ENCODE results near the gene FUOM. TPM values are rescaled to one million over a fixed set of nuclear protein-coding genes. Genes with fewer than 3 reads are reported as not detected.

FUOM gene
- total RNA-seq, 2 donors from 2014 or later, result 14.9 to 17.1 TPM

DNA sequence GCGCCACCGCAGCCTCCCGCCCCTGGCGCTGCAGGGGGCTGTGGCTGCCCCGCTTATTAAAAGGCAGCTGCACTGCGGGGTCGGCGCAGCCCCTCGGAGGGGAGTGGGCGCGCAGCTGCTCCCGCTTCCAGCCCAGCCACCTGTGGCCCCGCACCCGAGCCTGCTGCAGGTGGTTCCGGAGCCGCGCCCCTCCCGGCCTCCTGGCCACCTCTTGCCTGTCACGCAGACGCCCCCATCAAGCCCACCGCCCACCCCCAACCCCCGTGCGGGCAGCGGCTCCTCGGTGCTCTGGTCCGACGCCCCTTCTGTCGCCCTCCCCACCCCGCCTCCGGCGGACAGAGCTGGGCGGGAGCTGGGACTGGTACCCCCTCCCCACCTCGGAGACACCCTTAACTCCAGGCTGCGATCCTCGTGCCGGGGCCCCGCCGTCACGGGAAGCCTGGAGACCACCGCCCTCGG is 21.7 kb downstream of the FUOM start:
- Mint-ChIP-seq H3K36me3 (ENCODE audit: insufficient read depth in 2 of 2) (no peaks in the 10 kb centered on the region), H3K4me1 (ENCODE audit: low read depth) (peaks cover 7% of the 10 kb centered on the region), H3K27me3 (ENCODE audit: low read depth) (peaks cover 35% of the 10 kb centered on the region), H3K4me3 (no peak overlapping the region), H3K27ac (no peak overlapping the region), H3K9me3 (no peaks in the 10 kb centered on the region)
- no peak for DNase-seq
- ATAC-seq (replicated peaks in 1 of 2), result peak in 1 of 2 donors; percentile 6

DNA sequence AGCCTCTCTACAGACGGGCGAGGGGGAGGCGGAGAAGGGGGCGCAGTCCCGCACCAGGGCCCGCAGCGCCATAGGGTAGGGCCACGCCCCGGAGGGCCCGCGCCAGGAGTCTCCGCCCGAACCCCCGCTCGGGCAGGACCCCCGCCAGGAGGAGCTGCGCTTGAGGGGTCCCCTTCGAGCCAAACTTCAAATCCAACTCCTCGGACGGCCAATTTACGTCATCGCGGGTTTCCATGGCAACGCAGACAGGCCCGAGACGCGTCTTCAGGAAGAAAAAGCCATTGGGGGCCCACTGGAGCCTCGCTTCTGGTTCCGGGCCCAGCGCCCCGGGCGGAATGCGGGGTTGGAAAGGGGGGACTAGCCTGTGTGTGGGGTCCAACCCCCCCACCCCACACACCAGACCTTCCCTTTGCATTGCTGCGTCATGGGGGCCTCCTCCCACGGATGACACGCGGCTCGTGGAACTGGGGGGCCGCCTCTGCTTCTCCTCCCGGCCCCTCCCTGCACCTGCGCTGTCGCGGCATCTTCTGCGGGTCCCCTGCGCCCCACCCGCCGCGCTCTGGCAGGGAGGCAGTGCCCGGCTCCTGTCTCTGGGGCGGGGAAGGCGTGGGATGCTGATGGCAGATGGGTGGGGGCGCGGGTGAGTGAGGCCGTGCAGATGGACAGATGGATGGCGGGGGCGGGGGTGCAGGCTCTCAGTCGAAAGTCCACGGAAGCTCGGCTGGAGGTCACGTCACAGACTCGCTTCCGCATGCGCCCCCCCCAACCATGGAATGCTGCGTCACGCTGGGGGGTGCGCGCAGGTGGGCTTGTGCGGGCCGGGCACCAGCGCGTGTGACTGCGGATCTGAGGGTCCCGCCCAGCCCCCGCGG is 22.3 kb downstream of the FUOM start:
- H3K27ac Mint-ChIP-seq, result no peak overlapping the region
- H3K9me3 Mint-ChIP-seq, result no peaks in the 10 kb centered on the region
- peaks cover 7% of the 10 kb centered on the region for H3K4me1 Mint-ChIP-seq (ENCODE audit: low read depth)
- no peaks in the 10 kb centered on the region for H3K36me3 Mint-ChIP-seq (ENCODE audit: insufficient read depth in 2 of 2)
- ATAC-seq (replicated peaks in 1 of 2) (peak; percentile 47 to 60), DNase-seq (peak; percentile 67 to 71)
- peaks cover 40% of the 10 kb centered on the region for H3K27me3 Mint-ChIP-seq (ENCODE audit: low read depth)
- H3K4me3 Mint-ChIP-seq, result peak overlapping the region; percentile 17 to 67

- DNase-seq (peak; percentile 30 to 36), ATAC-seq (replicated peaks in 1 of 2) (peak; percentile 49 to 53)
- Mint-ChIP-seq H3K36me3 (ENCODE audit: insufficient read depth in 2 of 2) (no peaks in the 10 kb centered on the region), H3K4me1 (ENCODE audit: low read depth) (peaks cover 11% of the 10 kb centered on the region), H3K9me3 (no peaks in the 10 kb centered on the region), H3K27ac (no peak overlapping the region), H3K27me3 (ENCODE audit: low read depth) (peaks cover 45% of the 10 kb centered on the region), H3K4me3 (peak overlapping the region; percentile 70 to 82)
Observed at GRCh38 chr10:133334503-133335245, 23.1 kb downstream of the FUOM start.

DNA sequence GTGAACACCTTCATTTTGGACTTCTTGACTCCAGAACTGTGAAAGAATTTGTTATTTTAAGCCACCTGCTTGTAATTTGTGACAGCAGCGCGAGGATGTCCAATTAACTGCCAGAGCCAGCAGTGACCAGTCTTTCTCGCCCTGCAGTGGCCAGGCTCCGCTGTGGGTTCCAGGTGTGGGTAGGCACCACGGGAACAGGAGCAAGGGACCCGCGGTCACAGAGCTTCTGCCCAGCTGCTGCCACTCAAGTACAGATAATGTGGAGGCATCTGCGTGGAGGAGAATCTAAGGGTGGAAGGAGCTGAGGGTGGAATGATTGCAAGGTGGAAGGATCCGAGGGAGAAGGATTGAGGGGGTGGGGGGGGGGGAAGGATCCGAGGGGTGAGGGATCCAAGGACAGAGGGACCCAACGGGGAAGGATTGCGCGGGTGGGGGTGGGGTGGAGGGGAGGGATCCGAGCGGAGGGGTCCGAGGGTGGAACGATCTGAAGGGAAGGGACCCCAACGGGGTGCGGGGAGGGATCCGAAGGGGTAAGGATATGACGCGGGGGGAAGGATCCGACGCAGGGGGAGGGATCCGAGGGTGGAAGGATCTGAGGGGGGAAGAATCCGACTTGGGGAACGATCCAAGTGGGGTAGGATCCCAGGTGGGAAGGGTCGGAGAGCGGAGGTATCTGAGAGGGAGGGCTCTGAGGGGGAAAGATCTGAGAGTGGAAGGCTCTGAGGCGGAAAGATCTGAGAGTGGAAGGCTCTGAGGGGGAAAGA is 24.7 kb downstream of the FUOM start:
- no peak overlapping the region for H3K4me3 Mint-ChIP-seq
- no peak overlapping the region for H3K27ac Mint-ChIP-seq
- no peaks in the 10 kb centered on the region for H3K36me3 Mint-ChIP-seq (ENCODE audit: insufficient read depth in 2 of 2)
- H3K9me3 Mint-ChIP-seq, result no peaks in the 10 kb centered on the region
- peaks cover 11% of the 10 kb centered on the region for H3K4me1 Mint-ChIP-seq (ENCODE audit: low read depth)
- DNase-seq (no peak), ATAC-seq (replicated peaks in 1 of 2) (no peak)
- H3K27me3 Mint-ChIP-seq (ENCODE audit: low read depth), result peaks cover 54% of the 10 kb centered on the region

DNA sequence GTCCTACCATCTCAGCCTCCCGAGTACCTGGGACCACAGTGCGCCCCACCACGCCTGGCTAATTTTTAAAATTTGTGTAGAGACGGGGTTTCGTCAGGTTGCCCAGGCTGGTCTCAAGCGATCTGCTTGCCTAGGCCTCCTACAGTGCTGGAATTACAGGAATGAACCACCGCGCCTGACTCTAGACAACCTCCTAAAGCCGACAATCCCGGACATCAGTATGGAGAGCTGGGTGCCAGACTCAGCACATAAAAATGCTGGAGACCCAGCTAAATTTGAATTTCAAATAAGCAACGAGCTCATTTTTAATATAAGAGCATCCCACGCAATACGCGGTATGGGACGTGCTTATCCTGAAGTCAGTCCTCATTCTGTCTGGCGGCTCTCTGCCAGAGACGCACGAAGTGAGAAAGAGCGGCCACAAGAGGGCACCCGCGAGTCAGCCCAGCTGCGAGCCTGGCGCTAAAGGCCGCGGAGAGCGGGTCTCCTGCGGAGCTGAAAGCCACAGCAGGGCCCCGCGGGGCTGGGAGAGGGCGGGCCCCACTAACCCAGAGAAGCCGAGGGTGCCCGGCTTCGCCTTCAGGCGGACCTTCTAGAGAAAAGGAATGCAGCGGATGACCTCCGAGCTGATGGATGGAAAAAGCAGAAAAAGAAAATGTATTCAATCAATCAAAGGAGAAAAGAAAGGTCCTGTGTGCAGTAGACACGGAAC is 28.2 kb downstream of the FUOM start:
- peaks cover 63% of the 10 kb centered on the region for H3K27me3 Mint-ChIP-seq (ENCODE audit: low read depth)
- ATAC-seq (replicated peaks in 1 of 2), result peak; percentile 89 to 90
- peak; percentile 89 to 90 for DNase-seq
- no peak overlapping the region for H3K27ac Mint-ChIP-seq
- H3K4me1 Mint-ChIP-seq (ENCODE audit: low read depth), result peaks cover 6% of the 10 kb centered on the region
- peak overlapping the region; percentile 85 to 94 for H3K4me3 Mint-ChIP-seq
- no peaks in the 10 kb centered on the region for H3K36me3 Mint-ChIP-seq (ENCODE audit: insufficient read depth in 2 of 2)
- H3K9me3 Mint-ChIP-seq, result no peaks in the 10 kb centered on the region

- Mint-ChIP-seq H3K27me3 (ENCODE audit: low read depth) (peaks cover 57% of the 10 kb centered on the region), H3K36me3 (ENCODE audit: insufficient read depth in 2 of 2) (no peaks in the 10 kb centered on the region)
Observed at GRCh38 chr10:133328358-133329343, 29.2 kb downstream of the FUOM start.

GRCh38 chr10:133327651-133328357 is 30.0 kb downstream of the FUOM start:
- Mint-ChIP-seq H3K4me1 (ENCODE audit: low read depth) (peaks cover 5% of the 10 kb centered on the region), H3K9me3 (no peaks in the 10 kb centered on the region), H3K36me3 (ENCODE audit: insufficient read depth in 2 of 2) (no peaks in the 10 kb centered on the region), H3K27me3 (ENCODE audit: low read depth) (peaks cover 48% of the 10 kb centered on the region), H3K27ac (no peak overlapping the region), H3K4me3 (no peak overlapping the region)
- ATAC-seq (replicated peaks in 1 of 2) (no peak), DNase-seq (no peak)

More at GRCh38 chr10:133328358-133329343, 29.2 kb downstream of the FUOM start:
- ATAC-seq (replicated peaks in 1 of 2) (no peak), DNase-seq (no peak)
- Mint-ChIP-seq H3K27ac (no peak overlapping the region), H3K4me3 (no peak overlapping the region), H3K9me3 (no peaks in the 10 kb centered on the region), H3K4me1 (ENCODE audit: low read depth) (peaks cover 5% of the 10 kb centered on the region)

DNA sequence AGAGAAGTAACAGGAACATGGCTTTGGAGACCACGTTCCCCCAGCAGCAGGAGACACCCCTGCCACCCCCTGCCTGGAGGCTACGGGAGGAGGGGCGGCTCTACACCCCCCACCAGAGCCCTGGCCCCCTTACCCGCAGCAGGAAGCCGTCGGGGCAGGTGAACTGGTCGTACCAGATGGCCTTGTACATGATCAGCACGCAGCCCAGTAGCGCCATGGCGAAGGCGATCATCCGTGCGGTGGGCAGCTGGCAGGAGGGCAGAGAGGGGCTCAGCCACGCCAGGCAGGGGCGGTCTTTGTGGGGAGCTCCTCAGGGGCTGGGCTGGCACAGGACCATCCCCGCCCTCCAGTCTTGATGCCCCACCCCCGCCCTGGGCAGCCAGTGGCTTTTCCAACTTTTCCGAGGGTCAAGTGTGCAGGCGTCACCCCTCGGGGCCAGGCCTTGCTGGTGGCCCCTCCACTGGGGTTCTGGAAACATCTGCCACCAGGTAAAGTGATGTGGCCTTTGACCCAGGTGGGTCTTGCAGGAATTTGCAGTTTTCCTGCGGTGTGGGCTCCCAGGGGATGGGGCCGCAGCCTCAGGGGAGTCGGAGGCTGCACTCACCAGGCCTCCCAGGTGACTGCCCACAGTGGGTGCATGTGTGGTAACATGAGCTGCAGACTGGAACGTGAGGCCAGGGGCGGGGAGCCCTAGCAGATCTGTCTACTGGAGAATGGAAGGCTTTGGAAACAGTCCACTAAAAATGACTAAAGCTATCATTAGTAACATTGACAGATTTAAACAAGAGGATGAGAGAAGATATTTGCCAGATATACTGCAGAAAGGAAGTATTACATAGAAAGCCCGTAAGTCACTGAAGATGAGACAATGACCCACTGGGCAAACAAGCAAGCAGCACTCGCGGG is 30.8 kb downstream of the FUOM start:
- DNase-seq (no peak), ATAC-seq (replicated peaks in 1 of 2) (no peak)
- Mint-ChIP-seq H3K27me3 (ENCODE audit: low read depth) (peaks cover 40% of the 10 kb centered on the region), H3K36me3 (ENCODE audit: insufficient read depth in 2 of 2) (no peaks in the 10 kb centered on the region), H3K4me3 (no peak overlapping the region), H3K27ac (no peak overlapping the region), H3K9me3 (no peaks in the 10 kb centered on the region), H3K4me1 (ENCODE audit: low read depth) (peaks cover 5% of the 10 kb centered on the region)

DNA sequence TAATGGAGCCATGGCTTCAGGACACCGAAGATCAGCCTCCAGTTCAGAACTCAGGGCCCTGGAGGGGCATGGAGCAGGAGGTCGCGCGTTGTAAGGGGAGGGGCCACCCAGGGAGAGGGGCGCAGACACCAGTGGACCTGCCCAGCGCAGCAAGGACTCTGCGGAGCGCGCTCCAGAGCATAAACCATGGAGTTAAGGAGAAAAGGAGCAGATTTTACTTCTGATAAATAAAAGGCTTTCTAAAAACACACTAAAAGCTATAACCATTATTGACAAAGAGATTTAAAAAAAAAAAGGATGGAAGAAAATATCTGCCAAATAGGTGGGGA is 31.6 kb downstream of the FUOM start:
- H3K36me3 Mint-ChIP-seq (ENCODE audit: insufficient read depth in 2 of 2), result no peaks in the 10 kb centered on the region

GRCh38 chr10:133325440-133326222 is 32.2 kb downstream of the FUOM start:
- Mint-ChIP-seq H3K4me3 (peak overlapping the region; percentile 78 to 79), H3K9me3 (no peaks in the 10 kb centered on the region), H3K27ac (no peak overlapping the region), H3K4me1 (ENCODE audit: low read depth) (peaks cover 5% of the 10 kb centered on the region), H3K27me3 (ENCODE audit: low read depth) (peaks cover 26% of the 10 kb centered on the region), H3K36me3 (ENCODE audit: insufficient read depth in 2 of 2) (no peaks in the 10 kb centered on the region)
- DNase-seq (peak in 1 of 2 donors; percentile 28), ATAC-seq (replicated peaks in 1 of 2) (peak in 1 of 2 donors; percentile 30)

More for the DNA sequence above, 31.6 kb downstream of the FUOM start:
- Mint-ChIP-seq H3K9me3 (no peaks in the 10 kb centered on the region), H3K27ac (no peak overlapping the region), H3K4me1 (ENCODE audit: low read depth) (peaks cover 5% of the 10 kb centered on the region), H3K27me3 (ENCODE audit: low read depth) (peaks cover 32% of the 10 kb centered on the region), H3K4me3 (peak overlapping the region; percentile 47 to 55)
- DNase-seq (no peak), ATAC-seq (replicated peaks in 1 of 2) (no peak)

All from activated T-cell treated with anti-CD3 and anti-CD28 coated beads, Interleukin-2, amount 50 U/mL, for 72 hours (primary cell).